A172 (cell line): ENCODE data around the gene BCL2L13. TPM values are rescaled to one million over a fixed set of nuclear protein-coding genes. Genes with fewer than 3 reads are reported as not detected.

Source experiments
- DNase-seq: peaks from one replicate; pipeline ENCODE4 v3.0.0-alpha.2; 2015; ENCODE audit warnings: low spot score
- total RNA-seq: library from RNA; depleted of rRNA; stranded (reverse); fragments of >200 nt; shearing (Covaris generic); gene quantifications from 2 replicates; pipeline ENCODE4 v1.2.3, GENCODE V29; 2014; rRNA removed

BCL2L13 gene
- total RNA-seq: 47.5 and 58.9 TPM in 2 replicates

DNA sequence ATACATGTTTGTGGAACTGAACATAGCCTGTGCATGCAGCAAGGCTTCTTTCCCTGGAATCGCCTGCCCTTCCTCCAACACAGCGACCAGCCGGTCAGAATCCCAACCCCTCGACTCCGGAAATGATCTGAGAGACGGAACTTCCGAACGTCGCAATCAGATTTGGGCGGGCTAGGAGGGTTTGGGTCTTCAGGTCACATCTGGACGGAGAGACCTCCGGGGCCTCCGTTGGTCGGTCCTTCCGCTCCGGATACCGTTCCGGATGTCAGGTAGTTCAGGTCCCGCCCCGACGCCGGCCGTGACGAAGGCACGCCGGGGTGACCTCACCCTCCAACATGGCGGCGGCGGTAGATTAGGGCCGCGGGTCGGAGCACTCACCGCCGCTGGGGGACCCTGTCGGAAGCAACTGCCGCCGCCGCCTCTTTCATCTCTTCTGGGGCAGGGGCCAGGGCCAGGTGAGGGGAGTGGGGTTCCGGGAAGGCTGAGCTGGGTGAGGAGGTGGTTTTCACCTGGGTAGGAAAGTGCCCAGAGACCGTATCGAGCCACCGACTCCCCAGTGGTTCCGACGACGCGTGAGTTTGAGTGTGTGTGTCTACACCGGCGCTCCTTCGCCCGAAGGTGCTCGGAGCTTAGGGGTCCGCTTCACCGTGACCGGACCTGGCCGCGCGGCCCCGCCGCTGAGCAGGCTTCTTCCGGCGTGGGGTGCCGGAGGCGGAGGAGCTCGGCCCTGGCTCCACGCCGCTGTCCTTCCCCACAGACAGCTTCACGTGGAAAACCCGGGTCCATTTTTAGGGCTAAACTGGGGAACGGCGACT is at the start of gene BCL2L13:
TSS of gene BCL2L13 (plus strand) at position 326 of the 815 bp plus-strand sequence. CDS start 16,955 bp downstream, outside the sequence.
- peak; percentile 74 for DNase-seq

- no peak for DNase-seq
Observed at GRCh38 chr22:17589810-17590375, 48.7 kb upstream of the BCL2L13 start.

GRCh38 chr22:17590586-17590985 is 48.0 kb upstream of the BCL2L13 start:
- DNase-seq: no peak

DNA sequence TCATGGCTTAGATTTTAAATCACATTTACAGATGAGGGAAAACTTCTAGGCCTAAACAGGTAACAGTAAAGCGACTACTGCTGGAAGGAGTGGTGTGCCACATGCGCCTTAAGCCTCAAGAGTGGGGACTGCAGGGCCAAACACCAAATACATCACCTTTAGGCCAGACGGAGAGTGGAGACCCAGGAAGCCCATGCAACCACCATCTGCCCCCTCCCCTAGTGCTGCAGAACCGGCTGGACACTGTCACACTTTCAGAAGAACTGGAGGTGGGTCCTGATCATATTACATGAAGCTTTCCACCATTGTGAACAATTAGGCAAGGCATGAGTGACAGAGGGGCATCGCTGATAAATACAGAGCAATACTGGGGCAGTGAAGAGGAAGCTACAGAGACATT is 46.4 kb upstream of the BCL2L13 start:
- DNase-seq: no peak

DNA sequence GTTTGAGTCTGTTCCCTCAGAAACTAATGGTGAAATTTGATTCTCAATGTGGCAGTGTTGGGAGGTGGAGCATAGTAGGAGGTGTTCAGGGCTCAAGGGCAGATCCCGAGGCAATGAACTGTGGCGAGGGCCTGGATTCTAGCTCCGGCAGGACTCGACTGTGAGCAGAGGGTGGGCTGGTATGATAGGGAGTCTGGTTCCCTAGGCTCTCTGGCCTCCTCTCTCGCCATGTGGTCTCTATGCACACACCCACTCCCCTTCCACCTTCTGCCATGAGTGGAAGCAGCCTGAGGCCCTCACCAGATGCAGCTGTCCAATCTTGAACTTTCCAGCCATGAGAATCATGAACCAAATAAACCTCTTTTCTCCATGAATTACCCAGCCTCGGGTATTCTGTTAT is 42.3 kb upstream of the BCL2L13 start:
- DNase-seq: no peak

DNA sequence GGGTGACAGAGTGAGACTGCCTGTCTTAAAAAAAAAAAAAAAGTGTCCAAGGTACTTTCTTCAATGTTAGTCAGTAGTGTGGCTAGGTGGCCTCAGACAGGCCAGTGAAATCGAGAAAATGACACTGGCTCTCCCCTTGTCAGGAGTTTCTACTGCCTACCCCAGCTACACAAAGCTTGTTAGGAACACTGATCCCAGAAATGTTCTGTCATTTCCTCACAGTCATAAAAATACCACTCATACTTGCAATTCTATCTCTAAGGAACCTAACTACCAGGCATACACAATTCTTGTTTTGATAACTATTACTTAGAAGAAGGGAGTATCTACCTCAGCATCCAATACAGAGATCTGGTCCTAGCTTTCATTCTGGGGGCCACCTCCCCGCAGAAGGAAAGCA is 41.3 kb upstream of the BCL2L13 start:
- DNase-seq: no peak

- DNase-seq: no peak
Observed at GRCh38 chr22:17598318-17598717, 40.2 kb upstream of the BCL2L13 start.

DNA sequence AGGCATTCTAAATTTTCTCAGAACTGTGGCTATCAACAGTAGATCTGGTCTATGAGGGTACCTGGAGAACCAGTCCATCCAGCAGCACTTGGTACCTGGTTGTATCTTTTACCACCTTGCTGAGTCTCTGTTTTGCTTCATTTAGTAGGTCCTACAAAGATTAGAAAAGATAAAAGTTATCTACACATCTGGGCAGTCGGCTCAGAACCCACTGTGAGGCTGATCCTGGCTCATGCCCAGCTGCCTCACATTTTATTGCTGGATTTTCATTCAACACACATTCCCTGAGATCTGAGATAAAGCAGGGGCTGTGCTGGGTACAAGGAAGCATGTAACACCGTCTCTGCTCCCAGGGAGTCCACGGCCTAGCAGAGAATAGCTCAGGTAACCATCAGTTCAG is 37.5 kb upstream of the BCL2L13 start:
- DNase-seq: no peak

DNA sequence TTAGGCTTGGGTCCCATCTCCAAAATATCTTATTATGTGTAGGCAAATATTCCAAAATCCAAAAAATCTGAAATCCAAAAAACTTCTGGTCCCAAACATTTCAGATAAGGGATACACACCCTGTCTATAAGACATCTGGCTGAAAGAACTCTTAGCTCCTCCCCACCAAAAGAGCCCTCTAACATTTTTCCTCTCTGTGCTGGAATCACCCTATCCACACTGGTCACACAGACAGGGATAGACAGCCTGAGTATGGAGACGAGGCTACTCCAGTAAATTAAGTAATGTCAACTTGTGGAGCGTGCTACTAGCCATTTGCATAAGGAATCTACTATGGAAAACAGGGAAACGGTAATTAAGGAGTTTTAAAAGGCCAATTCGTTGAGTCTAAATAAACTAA is 34.9 kb upstream of the BCL2L13 start:
- DNase-seq: no peak

GRCh38 chr22:17606496-17606895 is 32.1 kb upstream of the BCL2L13 start:
- no peak for DNase-seq

- DNase-seq: no peak
Observed at GRCh38 chr22:17607891-17608521, 30.6 kb upstream of the BCL2L13 start.

DNA sequence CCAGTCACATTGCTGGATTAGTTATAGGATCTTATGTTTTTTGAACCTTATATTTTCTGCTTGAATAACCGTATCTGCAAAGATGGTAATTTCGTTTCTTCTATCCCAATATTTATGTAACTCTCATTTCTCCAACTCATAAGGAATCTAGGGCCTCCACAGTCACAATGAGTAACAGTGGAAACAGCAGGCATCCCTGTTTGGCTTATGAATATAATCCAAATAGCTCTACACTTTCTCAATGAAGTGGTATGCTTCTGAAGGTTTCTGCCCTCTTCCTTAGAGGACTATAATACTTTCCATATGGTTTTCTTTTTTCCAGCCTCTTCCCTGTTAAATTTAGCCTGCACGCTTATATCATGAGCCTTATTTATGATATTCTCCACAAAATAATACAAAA is 26.5 kb upstream of the BCL2L13 start:
- DNase-seq: no peak

GRCh38 chr22:17613280-17613679 is 25.3 kb upstream of the BCL2L13 start:
- DNase-seq: no peak

DNA sequence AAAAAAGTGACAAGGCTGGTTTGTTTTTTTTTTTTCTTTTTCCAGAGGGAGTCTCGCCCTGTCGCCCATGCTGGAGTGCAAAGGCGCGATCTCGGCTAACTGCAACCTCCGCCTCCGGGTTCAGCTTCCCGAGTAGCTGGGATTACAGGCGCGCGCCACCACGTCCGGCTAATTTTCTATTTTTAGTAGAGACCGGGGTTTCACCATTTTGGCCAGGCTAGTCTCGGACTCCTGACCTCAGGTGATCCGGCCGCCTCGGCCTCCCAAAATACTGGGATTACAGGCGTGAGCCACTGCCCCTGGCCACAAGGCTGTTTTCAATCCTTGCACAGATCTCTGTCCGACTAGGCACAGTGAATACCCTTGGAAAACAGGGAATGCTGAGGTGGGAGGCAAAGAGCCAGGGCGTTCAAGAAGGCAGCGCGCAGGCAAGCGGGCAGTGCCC is 10.6 kb upstream of the BCL2L13 start:
- DNase-seq: no peak

DNA sequence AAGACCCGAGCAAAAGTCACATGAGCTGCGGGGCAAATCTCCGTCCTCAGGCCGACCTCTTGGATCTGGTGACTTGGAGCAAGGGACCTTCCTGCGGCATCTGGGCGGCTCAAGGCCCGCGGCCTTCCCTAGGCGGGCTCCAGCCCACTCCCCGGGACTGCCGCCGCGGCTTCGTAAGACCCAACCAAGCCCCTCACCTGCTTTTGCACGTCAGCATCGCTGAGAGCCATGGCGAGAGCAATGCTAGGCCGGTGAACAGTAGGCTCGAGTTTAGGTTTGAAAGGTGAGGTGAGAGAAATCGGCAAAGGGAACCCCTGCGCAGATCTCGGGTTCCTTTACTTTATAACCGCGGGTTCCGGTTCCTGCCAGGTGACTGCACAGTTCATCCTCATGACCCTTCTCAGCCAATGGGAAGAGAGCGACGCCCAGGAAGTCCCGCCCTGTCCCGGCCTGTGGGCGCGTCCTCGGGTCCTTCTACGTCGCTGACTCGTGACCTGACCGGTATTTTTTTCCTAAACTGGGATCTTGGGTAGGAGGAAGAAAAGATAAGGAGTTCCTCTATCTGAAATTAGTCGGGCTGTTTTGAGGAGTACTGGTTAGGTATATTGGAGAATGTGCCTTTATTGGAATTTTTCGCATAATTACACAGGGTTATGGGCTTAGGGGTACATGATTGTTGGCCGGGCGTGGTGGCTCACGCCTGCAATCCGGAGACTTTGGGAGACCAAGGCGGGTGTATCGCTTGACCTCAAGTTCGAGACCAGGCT is 10.0 kb upstream of the BCL2L13 start, which contains the start of gene ATP6V1E1:
TSS of gene ATP6V1E1 (minus strand) at position 344 of the 767 bp plus-strand sequence. CDS start at position 230, 114 bp downstream.
- peak; percentile 90 for DNase-seq

DNA sequence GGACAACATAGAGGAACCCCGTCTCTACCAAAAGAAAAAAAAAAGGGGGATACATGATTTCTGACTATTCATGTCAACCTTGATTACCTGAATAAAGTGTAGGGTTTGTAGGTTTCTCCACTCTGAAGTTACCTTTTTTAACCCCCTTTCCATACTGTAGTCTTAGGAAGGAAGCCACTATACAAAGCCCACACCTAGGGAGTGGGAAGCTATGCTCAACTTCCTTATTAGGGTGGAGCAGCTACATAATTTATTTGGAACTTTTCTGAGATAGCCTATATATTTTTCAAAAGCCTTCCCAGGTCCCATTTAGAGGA is 9.4 kb upstream of the BCL2L13 start:
- no peak for DNase-seq

DNA sequence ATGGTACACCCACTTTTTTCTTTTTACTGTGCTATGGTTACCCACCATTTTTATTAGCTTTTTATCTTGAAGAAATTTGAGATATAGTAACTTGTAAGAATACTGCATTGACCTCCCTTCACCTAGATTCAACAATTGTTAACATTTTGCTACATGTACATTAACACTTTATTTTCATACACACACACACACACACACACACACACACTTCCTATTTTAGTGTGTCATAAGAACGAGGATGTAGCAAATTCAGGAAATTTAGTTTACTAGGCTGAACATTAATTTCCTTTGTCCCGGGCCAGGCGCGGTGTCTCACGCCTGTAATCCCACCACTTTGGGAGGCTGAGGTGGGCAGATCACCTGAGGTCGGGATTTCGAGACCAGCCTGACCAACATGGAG is 8.9 kb upstream of the BCL2L13 start:
- no peak for DNase-seq

GRCh38 chr22:17631076-17631565 is 7.4 kb upstream of the BCL2L13 start:
- DNase-seq: no peak

DNA sequence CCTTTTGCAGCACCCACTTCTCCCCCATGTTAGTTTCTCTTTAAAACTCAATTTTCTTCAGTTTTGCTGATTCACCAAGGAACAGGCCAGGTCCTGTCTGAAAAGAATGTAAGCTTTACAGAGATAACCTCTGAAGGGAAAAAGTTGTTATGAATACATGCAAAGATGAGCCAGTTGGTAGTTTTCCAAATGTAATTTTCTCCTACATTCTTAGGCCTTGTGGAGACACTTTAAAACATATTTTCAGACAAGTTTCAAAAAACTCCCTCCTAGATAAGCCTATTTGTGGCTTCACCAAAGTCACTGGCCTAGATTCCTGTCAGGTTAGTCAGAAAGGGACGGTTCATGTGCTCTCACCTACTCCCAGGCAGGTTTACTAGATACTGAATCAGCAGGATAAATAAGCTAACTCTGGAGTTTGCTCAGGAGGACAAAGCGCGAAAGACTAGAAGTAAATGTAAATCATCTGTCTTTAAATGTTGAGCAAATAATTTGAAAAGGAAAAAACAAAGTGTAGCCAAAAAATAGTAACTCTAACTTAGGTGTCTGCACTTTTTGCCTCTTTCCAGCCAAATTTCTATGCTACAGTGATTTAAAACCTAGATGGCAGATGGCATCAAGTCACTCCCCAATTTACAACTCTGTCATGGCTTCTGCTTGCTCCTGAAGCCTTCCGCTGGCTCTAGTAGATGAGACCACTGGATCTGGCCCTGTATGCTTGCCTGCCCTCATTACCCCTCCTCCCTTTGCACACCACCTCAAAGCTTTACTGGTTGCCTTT is 5.2 kb upstream of the BCL2L13 start:
- peak; percentile 90 for DNase-seq

DNA sequence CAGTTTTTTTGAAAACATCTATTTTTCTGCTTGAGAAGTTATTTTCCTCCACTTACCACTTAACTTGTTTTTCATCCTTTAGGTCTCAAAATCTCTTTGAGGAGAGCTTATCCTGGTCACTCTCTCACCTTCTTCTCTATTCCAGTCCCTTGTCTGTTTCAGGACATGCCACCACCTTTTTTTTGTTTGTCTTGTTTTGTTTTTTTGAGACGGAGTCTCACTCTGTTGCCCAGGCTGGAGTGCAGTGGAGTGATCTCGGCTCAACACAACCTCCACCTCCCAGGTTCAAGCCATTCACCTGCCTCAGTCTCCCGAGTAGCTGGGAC is 4.6 kb upstream of the BCL2L13 start:
- DNase-seq: no peak

DNA sequence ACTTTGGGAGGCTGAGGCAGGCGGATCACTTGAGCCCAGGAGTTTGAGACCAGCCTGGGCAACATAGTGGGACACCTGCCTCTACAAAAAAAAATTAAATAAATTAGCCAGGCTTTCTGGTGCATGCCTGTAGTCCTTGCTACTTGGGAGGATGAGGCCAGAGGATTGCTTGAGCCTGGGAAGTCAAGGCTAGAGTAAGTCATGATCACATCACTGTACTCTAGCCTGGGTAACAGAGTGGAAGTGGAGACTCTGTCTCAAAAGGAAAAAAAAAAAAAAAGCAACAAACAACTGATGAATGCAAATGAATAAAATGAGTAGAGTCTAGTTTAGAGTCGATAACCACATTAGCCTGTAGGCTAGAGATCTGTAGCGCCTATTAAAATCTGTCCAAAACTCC is 3.9 kb upstream of the BCL2L13 start:
- DNase-seq: no peak
